Upper lobe of left lung (tissue), 6 donors: ENCODE measurements around the gene TOM1L2. TPM values are rescaled to one million over a fixed set of nuclear protein-coding genes. Genes with fewer than 3 reads are reported as not detected.

ENCODE experiments used
- ATAC-seq, 2 donors: fragments of 200-7000 bp; cut with Tn5 transposase; one replicate each; pipeline ENCODE4 v1.9.1; 2022; ENCODE audit warnings: mild to moderate bottlenecking in 2 of 2, moderate library complexity in 2 of 2; ENCODE audit not compliant: low FRiP score in 2 of 2
- DNase-seq, 2 donors: peaks; one replicate each; pipeline ENCODE4 v3.0.0-alpha.2; 2019 to 2020
- H3K27ac ChIP-seq, 4 donors: fragments of 200-600 bp; sonication (generic); one replicate each; pipeline ENCODE4 v1.5.1; 2016 to 2019
- H3K27me3 ChIP-seq, 4 donors: fragments of 200-600 bp; sonication (generic); one replicate each; pipeline ENCODE4 v1.5.1; 2017 to 2019
- H3K36me3 ChIP-seq, 4 donors: fragments of 200-600 bp; sonication (generic); one replicate each; pipeline ENCODE4 v1.5.1; 2016 to 2019
- H3K4me1 ChIP-seq, 4 donors: fragments of 200-600 bp; sonication (generic); one replicate each; pipeline ENCODE4 v1.5.1; 2018 to 2019
- H3K4me3 ChIP-seq, 4 donors: fragments of 200-600 bp; sonication (generic); one replicate each; pipeline ENCODE4 v1.5.1; 2017 to 2019; ENCODE audit warnings: mild to moderate bottlenecking in 2 of 4, moderate library complexity in 1 of 4
- H3K9me3 ChIP-seq, 4 donors: fragments of 200-600 bp; sonication (generic); one replicate each; pipeline ENCODE4 v1.5.1; 2018 to 2019
- CTCF ChIP-seq, 6 experiments: fragments of 450-650 bp in 4 of 6; fragments of 200-600 bp in 2 of 6; sonication (generic) in 2 of 6; IDR thresholded peaks; one replicate each; pipeline ENCODE4 v1.5.1; 2016 to 2019; ENCODE audit warnings: antibody characterized with exemption in 6 of 6
- EP300 ChIP-seq, 4 donors: sonication (generic); formaldehyde crosslinking; IDR thresholded peaks; one replicate each; pipeline ENCODE4 v1.5.1; 2017; ENCODE audit warnings: antibody characterized with exemption in 4 of 4, control low read depth in 2 of 4
- POLR2A ChIP-seq, 4 donors: fragments of 450-650 bp; IDR thresholded peaks; one replicate each; pipeline ENCODE4 v1.5.1; 2016 to 2017; ENCODE audit warnings: antibody characterized with exemption in 4 of 4, mild to moderate bottlenecking in 2 of 4
- POLR2AphosphoS5 ChIP-seq, 2 donors: sonication (generic); formaldehyde crosslinking; IDR thresholded peaks; one replicate each; pipeline ENCODE4 v1.5.1; 2017; ENCODE audit warnings: antibody characterized with exemption in 2 of 2
- WGBS, 2 donors: methylation state at CpG; one replicate each; pipeline ENCODE4 v1.1.5; 2017 to 2018; 5-methylcytosine and 5-hydroxymethylcytosine counted together
- total RNA-seq, 6 donors: library from RNA; depleted of rRNA in 4 of 6; stranded (reverse); fragments of >200 nt in 4 of 6; gene quantifications; one replicate each; pipeline versions ENCODE4 v1.1.0 to v1.2.1, GENCODE V29; 2016 to 2021
- donor health status: DM: no; HTN: no; CAD: no; lungs with moderate emphysema.
- donor health status: DM: no; HTN: yes; CAD: no; lungs with severe emphysema.

Gene TOM1L2
- total RNA-seq, 6 donors from 2014 or later, result 54.2 to 134 (median 72.9) TPM

- Histone ChIP-seq H3K27ac (no peak overlapping the region), H3K9me3 (no peaks in the 10 kb centered on the region), H3K27me3 (no peaks in the 10 kb centered on the region), H3K4me1 (peaks cover 27 to 45% (median 36%) of the 10 kb centered on the region in 4 donors), H3K4me3 (no peak overlapping the region), H3K36me3 (no peaks in the 10 kb centered on the region)
- WGBS, 2 donors, result 59 to 93% methylated on average over 2 of the region's 2 CpGs
- TF ChIP-seq POLR2A (IDR thresholded peaks at IDR 0.05) (no peak), CTCF (IDR thresholded peaks at IDR 0.05) (no peak), POLR2AphosphoS5 (IDR thresholded peaks at IDR 0.05) (no peak), EP300 (IDR thresholded peaks at IDR 0.05) (no peak)
- DNase-seq (no peak), ATAC-seq (no peak)
These were observed 41.0 kb downstream of the TOM1L2 start for GRCh38 chr17:17931159-17931558.

DNA sequence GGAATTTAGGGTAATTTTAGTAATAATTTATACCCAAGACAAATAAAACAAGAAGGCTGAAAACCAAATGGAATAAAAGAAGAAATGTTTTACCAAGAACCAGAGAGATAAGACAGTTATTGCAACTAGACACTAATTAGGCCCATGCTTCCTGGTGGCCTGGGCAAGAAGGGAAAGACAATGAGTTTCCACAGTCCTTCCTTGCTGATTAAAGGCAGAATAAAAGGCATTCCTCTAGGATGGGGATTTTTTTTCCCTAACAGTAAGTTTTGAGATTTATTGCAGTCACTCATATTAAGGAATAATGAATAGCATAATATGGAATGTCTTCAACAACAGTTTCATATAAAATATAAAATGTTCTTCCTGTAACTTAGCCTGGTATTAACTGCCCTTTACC, 41.5 kb downstream of the TOM1L2 start:
- no peak for TF ChIP-seq POLR2A (IDR thresholded peaks at IDR 0.05)
- no peak for TF ChIP-seq POLR2AphosphoS5 (IDR thresholded peaks at IDR 0.05)
- no peak for TF ChIP-seq CTCF (IDR thresholded peaks at IDR 0.05)
- TF ChIP-seq EP300 (IDR thresholded peaks at IDR 0.05), result no peak
- Histone ChIP-seq H3K4me3 (no peak overlapping the region), H3K27me3 (no peaks in the 10 kb centered on the region), H3K36me3 (no peaks in the 10 kb centered on the region), H3K4me1 (peaks cover 22 to 40% (median 32%) of the 10 kb centered on the region in 4 donors), H3K9me3 (no peaks in the 10 kb centered on the region), H3K27ac (peak overlapping the region in 2 of 4 donors; percentile 49 to 56)
- ATAC-seq (no peak), DNase-seq (no peak)

- DNase-seq (no peak), ATAC-seq (peak; percentile 32 to 47)
- Histone ChIP-seq H3K9me3 (no peaks in the 10 kb centered on the region), H3K27ac (peak overlapping the region; percentile 33 to 59 (median 49)), H3K36me3 (no peaks in the 10 kb centered on the region), H3K4me3 (no peak overlapping the region), H3K4me1 (peaks cover 15 to 31% (median 25%) of the 10 kb centered on the region in 4 donors), H3K27me3 (no peaks in the 10 kb centered on the region)
- TF ChIP-seq EP300 (IDR thresholded peaks at IDR 0.05), result no peak
- no peak for TF ChIP-seq POLR2A (IDR thresholded peaks at IDR 0.05)
- no peak for TF ChIP-seq CTCF (IDR thresholded peaks at IDR 0.05)
- TF ChIP-seq POLR2AphosphoS5 (IDR thresholded peaks at IDR 0.05), result no peak
- WGBS, 2 donors, result 59 to 77% methylated on average over 2 of the region's 2 CpGs
These were observed 42.4 kb downstream of the TOM1L2 start for GRCh38 chr17:17929655-17930380.

- ATAC-seq (peak; percentile 7 to 23), DNase-seq (no peak)
- WGBS, 2 donors, result 53 to 56% methylated on average over 12 of the region's 12 CpGs
- Histone ChIP-seq H3K27me3 (no peaks in the 10 kb centered on the region), H3K4me3 (no peak overlapping the region), H3K36me3 (no peaks in the 10 kb centered on the region), H3K9me3 (no peaks in the 10 kb centered on the region), H3K27ac (peak overlapping the region; percentile 23 to 59 (median 49)), H3K4me1 (peaks cover 15 to 27% (median 22%) of the 10 kb centered on the region in 4 donors)
- TF ChIP-seq CTCF (IDR thresholded peaks at IDR 0.05), result no peak
- no peak for TF ChIP-seq EP300 (IDR thresholded peaks at IDR 0.05)
- no peak for TF ChIP-seq POLR2AphosphoS5 (IDR thresholded peaks at IDR 0.05)
- no peak for TF ChIP-seq POLR2A (IDR thresholded peaks at IDR 0.05)
These were observed 43.6 kb downstream of the TOM1L2 start for GRCh38 chr17:17928398-17929287.
